RPMI7951 (cell line): Measurements from ENCODE around the gene KCNA2. TPM values are rescaled to one million over a fixed set of nuclear protein-coding genes. Genes with fewer than 3 reads are reported as not detected.

Experiments
- DNase-seq: peaks from one replicate; pipeline ENCODE4 v3.0.0-alpha.2; 2012; ENCODE audit warnings: low read depth
- total RNA-seq: library from RNA; depleted of rRNA; stranded (reverse); fragments of >200 nt; shearing (Covaris generic); gene quantifications from 2 replicates; pipeline ENCODE4 v1.2.3, GENCODE V29; 2014; rRNA removed

KCNA2 gene
- 0.20 and 0.48 TPM in 2 replicates for total RNA-seq

GRCh38 chr1:110605901-110606656, at the start of gene KCNA2:
Gene KCNA2 (minus strand): TSS chr1:110606358. CDS start chr1:110604782, 1,576 bp downstream.
- peak; percentile 1 for DNase-seq

- no peak for DNase-seq
Observed at GRCh38 chr1:110650609-110651008, 44.5 kb upstream of the KCNA2 start.

GRCh38 chr1:110648417-110648816, 42.3 kb upstream of the KCNA2 start:
- DNase-seq: no peak

GRCh38 chr1:110647254-110647891, 41.2 kb upstream of the KCNA2 start:
- peak; percentile 86 for DNase-seq

- DNase-seq: peak; percentile 83
Observed at GRCh38 chr1:110645821-110646735, 39.9 kb upstream of the KCNA2 start.

GRCh38 chr1:110645211-110645610, 39.1 kb upstream of the KCNA2 start:
- DNase-seq: no peak

GRCh38 chr1:110643879-110644472, 37.8 kb upstream of the KCNA2 start:
- no peak for DNase-seq

GRCh38 chr1:110639724-110640386, 33.7 kb upstream of the KCNA2 start:
- DNase-seq: peak; percentile 79

- DNase-seq: no peak
Observed at GRCh38 chr1:110638556-110638955, 32.4 kb upstream of the KCNA2 start.

GRCh38 chr1:110638058-110638457, 31.9 kb upstream of the KCNA2 start:
- no peak for DNase-seq

GRCh38 chr1:110637475-110637874, 31.3 kb upstream of the KCNA2 start:
- DNase-seq: no peak

- no peak for DNase-seq
Observed at GRCh38 chr1:110636149-110636935, 30.2 kb upstream of the KCNA2 start.

GRCh38 chr1:110635434-110635833, 29.3 kb upstream of the KCNA2 start:
- no peak for DNase-seq

GRCh38 chr1:110634455-110635311, 28.5 kb upstream of the KCNA2 start:
- peak; percentile 95 for DNase-seq

GRCh38 chr1:110634086-110634454, 27.9 kb upstream of the KCNA2 start:
- no peak for DNase-seq

- no peak for DNase-seq
Observed at GRCh38 chr1:110633646-110634030, 27.5 kb upstream of the KCNA2 start.

- DNase-seq: no peak
Observed at GRCh38 chr1:110631836-110632620, 25.9 kb upstream of the KCNA2 start.

GRCh38 chr1:110630839-110631663, 24.9 kb upstream of the KCNA2 start:
- peak; percentile 60 for DNase-seq
